Keratinocyte (primary cell): Measurements from ENCODE around the gene NBPF12.
"Not testable (repeated sequence)": the region's sequence is repeated elsewhere in the genome, so short reads cannot be mapped to it uniquely, and the experiment has no call there.

ENCODE experiments used
- EZH2 ChIP-seq: IDR thresholded peaks from one replicate; pipeline ENCODE4 v1.6.1; 2012; ENCODE audit warnings: inconsistent platforms, mild to moderate bottlenecking, low read length, moderate library complexity
- TF ChIP-seq, protein P1 (sequence below), 3 experiments: IDR thresholded peaks in 1 of 3; conservative IDR thresholded peaks in 1 of 3; optimal IDR thresholded peaks in 1 of 3; 2 replicates in 2 of 3; 3 replicates in 1 of 3; pipeline versions ENCODE3 to v1.5.1; 2011; ENCODE audit warnings: low read length in 3 of 3, mild to moderate bottlenecking in 3 of 3, moderate library complexity in 2 of 3, control low read depth in 1 of 3, inconsistent platforms in 1 of 3; ENCODE audit not compliant: insufficient read depth in 2 of 3; ENCODE audit errors: extremely low read depth in 1 of 3

- TF ChIP-seq EZH2 = not testable (repeated sequence)
- TF ChIP-seq, protein P1, sequence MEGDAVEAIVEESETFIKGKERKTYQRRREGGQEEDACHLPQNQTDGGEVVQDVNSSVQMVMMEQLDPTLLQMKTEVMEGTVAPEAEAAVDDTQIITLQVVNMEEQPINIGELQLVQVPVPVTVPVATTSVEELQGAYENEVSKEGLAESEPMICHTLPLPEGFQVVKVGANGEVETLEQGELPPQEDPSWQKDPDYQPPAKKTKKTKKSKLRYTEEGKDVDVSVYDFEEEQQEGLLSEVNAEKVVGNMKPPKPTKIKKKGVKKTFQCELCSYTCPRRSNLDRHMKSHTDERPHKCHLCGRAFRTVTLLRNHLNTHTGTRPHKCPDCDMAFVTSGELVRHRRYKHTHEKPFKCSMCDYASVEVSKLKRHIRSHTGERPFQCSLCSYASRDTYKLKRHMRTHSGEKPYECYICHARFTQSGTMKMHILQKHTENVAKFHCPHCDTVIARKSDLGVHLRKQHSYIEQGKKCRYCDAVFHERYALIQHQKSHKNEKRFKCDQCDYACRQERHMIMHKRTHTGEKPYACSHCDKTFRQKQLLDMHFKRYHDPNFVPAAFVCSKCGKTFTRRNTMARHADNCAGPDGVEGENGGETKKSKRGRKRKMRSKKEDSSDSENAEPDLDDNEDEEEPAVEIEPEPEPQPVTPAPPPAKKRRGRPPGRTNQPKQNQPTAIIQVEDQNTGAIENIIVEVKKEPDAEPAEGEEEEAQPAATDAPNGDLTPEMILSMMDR (optimal IDR thresholded peaks at IDR 0.05 in 1 of 3, IDR thresholded peaks at IDR 0.05 in 1 of 3, conservative IDR thresholded peaks at IDR 0.05 in 1 of 3; ENCODE audit: extremely low read depth in 1 of 3, insufficient read depth in 2 of 3, low read length in 3 of 3) = not testable (repeated sequence)
Measured at GRCh38 chr1:146940293-146940692, 2.2 kb downstream of the NBPF12 start.
